NCI-H1092 treated with DMSO at 0.1 percent for 48 hours (cell line): ENCODE results near the gene ICOS.

ENCODE experiments used
- DNase-seq: peaks from one replicate; lab custom pipeline; 2025; lab: John Stamatoyannopoulos, UW

Gene ICOS, protein sequence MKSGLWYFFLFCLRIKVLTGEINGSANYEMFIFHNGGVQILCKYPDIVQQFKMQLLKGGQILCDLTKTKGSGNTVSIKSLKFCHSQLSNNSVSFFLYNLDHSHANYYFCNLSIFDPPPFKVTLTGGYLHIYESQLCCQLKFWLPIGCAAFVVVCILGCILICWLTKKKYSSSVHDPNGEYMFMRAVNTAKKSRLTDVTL

DNA sequence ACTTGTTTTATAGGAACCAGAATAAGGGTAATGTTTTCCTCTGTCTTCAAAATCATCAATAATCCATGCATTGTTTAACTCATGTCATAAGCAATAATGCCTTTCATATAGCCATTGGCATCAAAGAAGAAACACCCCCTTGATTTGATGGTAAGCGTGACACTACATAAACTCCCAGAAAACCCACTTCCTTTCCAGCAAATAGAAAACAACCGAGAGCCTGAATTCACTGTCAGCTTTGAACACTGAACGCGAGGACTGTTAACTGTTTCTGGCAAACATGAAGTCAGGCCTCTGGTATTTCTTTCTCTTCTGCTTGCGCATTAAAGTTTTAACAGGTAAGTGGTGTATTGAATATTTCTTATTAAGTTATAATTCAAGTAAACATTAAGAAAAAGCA lies at the start of gene ICOS:
TSS of gene ICOS (plus strand) at position 229 of the 400 bp plus-strand sequence. CDS start at position 281, 52 bp downstream.
- DNase-seq: no peak

DNA sequence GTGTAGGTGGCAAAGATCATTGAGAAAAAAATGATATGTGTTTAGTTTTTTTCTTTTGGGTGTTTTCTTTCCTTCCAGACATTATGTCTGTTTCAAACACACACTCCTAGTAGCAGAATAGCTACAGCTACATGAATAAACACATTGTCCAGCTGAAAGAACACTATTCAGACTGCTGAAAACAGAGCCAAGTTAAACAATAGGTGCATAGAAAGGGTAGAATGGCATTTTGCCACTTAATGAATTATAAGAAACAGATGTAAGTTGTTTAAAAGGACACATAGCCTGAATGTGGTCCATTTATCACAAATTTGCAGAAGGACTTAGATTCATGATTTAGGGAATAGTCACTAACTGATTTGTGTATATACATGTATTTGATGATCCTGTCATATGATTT lies 48.9 kb upstream of the ICOS start:
- peak; percentile 43 for DNase-seq

DNA sequence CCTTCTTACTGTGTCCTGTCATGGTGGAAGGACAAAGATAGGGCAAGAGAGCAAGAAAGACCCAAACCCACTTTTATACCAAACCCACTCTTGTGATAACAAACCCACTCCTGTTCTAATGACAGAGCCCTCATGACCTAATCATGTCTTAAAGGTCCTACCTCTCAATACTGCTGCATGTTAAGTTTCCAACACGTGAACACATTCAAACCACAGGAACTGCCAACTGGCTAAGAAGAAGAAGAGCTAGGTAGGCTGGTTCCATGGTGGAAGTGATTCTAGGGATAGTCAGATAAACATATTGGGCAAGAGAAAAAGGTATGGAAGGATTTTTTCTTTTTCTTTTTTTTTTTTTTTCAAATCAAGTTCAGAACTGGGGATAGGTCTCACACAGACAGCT lies 47.0 kb upstream of the ICOS start:
- DNase-seq: no peak

DNA sequence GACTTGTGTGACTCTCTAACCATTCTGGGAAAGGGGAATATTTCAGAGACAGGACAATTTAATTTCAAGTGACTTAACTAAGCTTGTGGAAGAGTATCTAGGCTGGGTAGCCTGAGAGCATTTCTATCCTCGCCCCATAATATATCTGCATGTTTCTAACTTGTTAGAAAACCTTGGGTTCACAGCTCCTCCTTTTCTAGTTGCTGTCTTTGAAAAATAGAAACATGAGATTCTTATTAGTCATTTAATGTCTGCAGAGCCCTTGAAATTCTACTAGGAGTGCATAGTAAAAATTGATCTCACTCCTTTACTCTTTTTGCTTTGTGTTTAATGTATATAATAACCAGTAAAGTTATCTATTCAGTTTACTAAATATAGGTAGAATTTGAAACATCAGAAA lies 46.6 kb upstream of the ICOS start:
- no peak for DNase-seq

DNA sequence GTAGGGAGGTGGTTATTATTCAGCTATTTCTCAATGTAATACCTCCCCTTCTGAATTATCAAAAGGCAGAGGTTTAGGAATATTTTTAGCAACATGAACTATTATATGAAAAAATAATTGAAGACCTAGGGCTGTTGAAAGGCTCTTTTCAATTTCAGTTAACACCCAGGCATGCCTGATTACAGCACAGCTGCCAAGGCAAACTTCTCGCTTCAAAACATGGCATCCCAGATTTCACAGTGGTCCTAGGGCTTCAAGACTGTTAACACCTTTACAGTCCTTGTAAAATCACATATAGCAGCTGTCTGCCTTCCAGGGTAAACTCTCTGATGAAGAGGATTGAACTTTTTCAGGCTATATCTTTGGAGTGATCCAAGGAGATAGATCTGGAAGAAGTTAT lies 45.8 kb upstream of the ICOS start:
- DNase-seq: no peak

DNA sequence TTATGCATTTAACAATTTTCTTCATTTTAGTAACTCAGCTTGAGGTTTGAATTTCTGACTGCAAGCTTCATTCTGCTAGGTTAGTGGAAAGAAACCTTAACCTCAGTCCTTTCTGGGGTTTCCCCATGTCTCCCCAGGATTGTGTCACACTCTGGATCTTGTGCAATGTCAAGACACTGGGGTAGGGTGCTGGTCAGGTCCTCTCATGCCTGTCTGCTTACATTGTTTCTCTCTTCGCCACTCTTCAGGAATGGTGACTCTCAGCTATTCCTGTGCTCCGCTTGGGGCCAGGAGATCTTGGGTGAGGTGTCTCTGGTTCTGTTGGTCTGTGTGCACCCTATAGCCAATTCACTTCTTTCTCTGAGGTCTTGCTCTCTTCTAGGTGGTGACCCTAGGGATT lies 45.1 kb upstream of the ICOS start:
- DNase-seq: no peak

DNA sequence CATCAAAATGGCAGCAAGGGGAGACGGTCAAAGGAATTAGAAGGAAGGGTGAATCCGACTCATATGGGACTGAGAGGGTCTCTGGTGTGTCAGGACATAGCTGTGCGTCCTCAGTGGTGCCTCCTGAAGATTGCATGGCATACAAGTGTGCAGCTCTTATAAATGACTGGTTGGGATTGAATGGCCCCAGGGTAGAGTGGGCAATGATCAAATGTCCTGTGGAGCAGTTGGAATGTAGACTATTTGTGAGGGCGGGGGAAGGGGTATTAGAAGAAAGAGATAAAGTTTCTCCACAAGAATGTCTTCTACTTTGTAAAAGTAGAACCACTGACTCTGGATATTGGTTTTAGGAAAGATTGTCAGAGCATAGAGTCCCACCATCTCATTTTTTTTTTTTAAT lies 44.4 kb upstream of the ICOS start:
- no peak for DNase-seq

DNA sequence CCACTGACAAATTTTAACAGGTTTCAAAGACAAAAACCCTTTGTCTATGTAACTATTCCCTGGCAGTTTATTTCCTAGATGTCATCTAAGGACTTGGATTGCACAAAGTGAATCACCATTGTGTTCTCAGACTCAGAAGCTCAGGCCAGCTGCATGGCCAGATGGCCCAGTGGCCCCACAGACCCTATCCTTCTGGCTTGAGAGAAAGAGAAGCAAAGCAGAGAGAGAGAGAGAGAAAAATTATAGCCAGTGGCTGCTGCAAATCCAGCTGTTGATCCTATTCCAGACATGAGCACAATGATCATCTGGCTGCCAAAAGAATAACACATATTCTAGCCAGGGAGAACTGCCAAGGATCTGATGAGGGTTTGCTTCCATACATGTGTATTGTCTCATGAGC lies 43.2 kb upstream of the ICOS start:
- no peak for DNase-seq

DNA sequence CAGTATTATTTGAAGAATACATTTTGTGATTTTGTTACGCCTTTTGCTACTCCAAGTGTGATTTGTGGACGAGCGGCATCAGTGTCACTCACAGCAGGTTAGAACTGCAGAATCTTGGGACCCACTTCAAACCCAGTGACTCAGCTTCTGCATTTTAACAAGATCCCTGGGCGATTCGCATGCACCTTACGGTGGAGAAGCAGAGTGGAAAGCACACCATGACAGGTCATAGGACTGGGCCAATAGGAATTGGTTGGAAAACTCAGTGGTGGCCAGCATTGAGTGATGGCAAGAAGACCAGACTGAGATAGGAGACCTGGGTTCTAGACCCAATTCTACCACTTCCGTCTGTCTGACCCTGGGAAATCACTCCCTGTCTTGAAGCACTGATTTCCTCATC lies 42.7 kb upstream of the ICOS start:
- DNase-seq: no peak

DNA sequence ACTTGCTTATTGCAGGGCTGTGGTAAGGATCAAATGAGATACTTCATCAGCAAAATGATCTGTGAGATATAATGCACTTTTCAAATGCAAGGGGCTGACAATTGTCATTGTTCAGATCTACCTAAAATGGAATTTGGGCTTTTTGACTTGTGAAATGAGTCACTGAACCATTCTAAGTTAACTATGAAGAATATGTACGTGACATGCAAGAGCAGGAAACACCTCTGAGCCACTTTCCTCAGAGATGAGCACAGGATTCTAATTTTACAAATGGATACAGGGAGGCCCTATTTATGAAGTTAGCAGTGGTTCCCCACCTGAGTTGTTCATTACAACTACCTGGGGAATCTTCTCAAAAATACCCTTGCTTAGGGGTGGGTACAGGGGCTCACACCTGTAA lies 42.3 kb upstream of the ICOS start:
- no peak for DNase-seq

DNA sequence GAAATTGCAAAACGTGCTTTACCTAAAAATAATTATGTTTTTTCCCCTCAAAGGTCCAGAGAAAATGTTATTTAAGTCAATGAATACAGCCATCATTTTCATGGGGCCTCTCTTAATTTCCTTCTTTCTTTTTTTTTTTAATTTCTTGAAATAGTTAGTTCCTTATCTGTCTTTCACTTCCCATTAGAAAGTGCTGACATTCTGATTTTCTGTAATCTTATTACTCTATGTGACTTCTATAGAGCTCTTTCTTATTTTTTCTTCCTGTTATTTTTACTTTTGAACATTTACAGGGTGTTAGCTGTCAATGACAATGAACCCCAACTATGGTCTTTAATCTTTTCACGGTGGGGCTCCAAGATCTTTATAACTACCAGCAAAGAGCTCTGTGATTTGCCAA lies 39.0 kb upstream of the ICOS start:
- no peak for DNase-seq

DNA sequence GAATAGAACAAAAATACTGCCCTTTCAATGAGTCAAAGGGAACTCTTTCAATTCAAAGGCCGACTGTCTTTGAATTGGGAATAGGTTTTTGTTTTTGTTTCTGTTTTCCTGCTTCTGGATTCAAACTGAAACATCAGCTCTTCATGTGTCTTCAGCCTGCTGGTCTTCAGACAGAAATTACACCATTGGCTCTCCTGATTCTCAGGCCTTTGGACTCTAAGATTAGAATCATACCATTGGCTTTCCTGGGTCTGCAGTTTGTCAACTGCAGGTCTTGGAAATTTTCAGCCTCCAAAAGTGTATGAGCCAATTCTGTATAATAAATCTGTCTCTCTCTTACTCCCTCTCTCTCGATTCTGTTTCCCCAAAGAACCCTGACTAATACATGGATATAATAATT lies 37.9 kb upstream of the ICOS start:
- no peak for DNase-seq

DNA sequence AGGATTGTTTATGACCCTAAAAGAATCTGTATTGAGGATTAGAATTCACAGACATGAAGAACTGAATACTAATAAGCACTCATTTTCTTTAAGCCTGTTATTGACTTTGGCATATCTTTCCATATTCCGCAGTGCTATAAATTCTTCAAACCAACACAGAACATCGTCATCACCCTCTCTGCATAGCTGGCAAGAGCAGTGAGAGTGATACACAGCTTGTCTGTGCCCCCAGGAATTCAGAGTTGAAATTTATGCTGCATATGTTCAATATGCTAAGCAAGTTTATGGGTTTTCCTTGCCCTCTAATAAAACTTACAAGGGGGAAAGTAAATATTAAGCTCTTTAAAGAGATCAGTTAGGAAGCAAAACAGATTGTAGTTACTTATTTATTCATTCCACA lies 36.3 kb upstream of the ICOS start:
- no peak for DNase-seq

DNA sequence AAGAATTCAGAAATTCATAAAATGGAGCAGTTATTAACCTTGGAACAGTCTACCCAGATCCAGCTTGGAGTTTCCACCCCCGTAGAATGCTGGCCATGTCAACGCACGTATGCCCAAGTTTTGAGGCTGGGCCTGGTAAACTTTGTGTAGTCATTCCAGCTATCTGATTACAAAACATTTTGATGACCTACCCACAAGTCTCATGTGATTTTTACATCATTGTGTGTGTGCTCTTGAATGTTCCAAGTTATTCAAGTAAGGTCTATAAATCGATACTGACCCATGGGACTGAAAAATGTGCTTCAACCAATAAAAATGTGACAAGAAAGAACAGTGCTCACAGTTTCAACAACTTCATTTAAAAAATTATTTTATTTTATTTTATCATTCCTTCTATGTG lies 32.5 kb upstream of the ICOS start:
- DNase-seq: no peak

DNA sequence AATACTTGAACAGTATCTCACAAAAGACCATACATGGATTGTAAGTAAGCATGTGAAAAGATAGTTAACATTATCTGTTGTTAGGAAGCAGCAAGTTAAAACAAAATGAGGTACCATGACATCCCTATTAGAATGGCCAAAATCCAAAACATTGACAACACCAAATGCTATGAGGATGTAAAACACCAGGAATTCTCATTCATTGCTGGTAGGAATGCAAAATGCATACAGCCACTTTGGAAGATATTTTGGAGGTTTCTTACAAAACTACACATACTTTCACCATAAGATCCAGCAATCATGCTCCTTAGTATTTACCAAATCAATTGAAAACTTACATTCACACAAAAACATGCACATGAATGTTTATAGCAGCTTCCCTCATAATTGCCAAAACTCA lies 30.9 kb upstream of the ICOS start:
- DNase-seq: no peak

DNA sequence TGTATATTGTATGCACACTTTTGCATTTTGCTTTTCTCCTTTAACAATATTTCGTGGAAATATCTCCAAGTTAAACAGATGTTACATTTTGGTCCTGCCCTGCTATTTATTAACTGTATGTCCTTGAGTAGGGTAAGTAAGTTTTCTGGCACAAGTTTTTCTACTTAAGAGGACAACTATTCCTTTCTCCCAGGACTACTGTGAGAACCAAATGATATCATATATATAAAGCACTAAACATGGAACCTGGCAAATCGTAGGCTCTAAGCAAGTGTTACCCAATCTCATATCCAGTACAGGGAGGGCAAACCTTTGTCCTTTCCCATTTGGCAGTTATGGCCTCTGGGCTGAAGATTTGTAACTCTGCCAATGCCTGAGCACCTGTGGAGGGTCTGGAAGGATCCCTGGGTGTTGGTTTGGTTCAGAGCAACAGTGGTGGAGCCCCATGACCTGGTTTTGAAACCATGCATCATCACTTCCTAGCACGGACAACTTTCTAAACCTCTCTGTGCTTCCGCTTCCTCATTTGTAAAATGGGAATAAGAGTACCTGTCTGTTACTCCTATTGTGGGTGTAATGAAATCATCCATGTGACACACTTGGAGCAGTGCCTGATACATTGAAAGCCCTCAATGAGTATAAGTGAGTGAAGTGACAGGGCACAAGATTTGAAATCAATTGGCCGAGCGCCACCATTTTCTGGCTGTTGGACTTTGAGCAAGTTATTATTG lies 28.3 kb upstream of the ICOS start:
- no peak for DNase-seq

DNA sequence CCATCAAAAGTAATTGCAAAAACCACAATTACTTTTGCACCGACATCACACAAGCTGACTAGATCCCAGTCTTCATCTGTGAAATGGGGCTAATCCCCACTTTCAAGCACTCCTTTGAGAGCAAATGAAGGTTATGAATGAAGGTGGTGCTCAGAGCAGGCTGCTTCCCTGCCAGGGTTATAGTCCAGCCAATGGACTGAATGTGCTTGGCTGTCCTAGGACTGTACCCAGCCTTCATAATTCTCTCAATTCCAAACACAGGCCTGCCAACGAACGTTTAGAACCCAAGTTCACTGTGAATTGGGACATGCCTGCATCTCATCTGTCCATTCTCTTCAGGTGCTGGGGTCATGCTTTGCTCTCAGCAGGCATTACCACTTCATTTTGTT lies 27.8 kb upstream of the ICOS start:
- DNase-seq: no peak

DNA sequence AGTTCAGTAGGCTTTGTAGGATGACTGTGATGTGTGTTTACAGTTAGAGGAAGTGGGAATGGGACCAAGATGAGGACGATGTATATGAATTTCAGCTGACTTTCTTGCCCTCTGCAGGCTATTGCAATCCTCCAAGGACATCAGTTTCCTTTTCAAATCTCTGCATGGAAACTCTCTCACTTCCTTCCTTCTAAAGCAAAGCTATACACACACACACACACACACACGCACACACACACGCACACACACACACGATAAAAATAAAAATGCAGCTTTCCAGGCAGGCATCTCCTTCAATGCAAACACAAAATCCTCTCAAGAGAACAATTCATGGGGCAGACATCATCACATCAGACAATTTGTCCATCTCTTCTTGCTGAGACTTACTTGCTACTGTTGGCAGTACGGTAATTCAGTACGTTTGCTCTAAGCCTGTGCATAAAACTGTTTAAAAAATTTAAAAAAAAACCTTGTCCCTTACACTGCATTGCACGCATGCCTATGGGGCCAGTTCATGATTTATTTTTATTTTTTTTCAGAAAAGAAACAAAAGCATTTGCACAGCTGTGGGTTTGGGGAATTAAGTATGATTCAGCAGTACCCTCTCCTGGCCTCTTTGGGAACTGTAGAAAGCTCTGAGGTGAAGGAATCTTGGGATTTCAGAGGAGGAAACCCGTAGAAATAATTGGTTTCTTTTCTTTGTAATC lies 27.1 kb upstream of the ICOS start:
- DNase-seq: peak; percentile 7

DNA sequence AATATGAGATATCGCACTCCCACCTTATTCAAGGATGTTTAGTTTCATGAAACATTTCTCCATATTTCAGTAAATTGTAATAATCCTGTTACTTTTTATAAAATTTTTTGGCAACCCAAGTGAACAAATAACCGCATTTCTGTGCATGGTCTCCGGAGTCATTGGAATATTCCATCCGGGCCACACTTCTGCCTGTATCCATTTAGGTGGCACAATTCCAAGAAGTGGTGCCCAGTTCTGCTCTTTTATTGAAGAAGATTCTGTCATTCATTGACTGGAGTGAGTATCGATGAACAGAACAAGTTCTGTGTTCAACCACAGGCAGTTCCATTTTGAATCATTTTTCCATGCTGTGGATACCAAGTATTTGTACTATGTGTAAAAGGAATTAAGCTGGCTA lies 26.6 kb upstream of the ICOS start:
- no peak for DNase-seq

DNA sequence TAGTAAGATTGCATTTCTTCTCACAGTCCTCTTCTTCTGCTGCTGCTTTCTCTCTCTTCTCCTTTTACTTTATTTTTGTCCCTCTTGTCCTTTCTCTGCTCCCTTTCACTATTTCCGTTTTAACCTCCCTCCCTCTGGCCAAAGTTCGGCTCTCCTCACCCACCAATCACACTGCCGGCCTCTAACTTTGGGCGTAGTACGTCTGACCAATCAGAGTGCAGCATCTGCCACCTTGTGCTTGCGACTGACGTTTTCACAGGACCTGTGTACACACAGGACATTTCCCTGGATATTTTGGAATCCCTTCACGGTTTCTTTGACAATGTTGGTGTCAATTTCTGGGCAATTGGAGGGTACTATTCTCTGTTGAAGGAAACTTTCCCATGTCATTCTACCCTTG lies 22.6 kb upstream of the ICOS start:
- DNase-seq: no peak

DNA sequence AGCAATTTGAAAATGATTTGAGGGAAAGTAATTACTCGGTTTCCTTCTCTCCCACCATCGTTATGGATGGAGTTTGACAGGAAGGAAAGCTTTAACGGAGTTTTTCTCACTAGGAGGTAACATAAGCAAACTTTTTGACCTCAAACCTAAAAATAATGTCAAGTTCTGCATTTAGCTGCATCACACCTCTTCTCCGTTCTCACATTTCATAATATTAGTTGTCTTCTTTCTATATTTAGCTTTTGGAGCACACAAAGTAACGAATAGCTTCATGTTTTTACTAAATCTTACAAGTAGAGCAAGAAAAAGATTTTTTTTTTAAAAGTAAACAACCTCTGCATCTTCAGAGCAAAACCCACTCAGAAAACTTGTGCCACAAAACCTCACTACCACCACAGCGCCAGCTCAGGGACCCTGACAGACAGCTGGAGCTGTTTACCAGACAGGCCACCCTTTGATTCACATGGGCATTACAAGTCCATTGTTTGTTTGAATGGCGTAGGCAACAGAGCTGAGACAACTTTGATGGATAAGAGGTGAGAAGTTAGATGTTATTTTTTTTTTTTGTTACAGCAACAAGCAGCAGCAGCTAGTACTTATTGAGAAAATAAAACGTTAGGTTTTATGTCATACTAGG lies 21.9 kb upstream of the ICOS start:
- no peak for DNase-seq

DNA sequence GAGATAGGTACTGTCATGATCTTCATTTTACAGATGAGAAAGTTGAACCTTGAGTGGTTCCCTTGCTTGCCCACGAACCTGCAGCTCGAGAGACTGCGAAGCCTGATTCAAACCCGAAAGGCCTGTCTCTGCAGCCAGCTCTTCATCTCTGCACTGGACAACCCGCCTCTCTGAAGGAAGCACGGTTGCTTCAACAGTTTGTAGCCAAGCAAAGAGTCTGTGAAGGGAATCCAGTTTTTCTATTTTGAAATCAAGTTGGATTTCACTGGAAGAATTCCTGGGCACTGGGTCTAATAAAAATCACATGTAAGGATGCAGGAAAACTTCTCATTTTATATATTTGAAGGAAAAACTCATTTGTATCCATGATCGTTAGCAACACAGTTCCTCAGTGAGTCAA lies 21.3 kb upstream of the ICOS start:
- DNase-seq: no peak

DNA sequence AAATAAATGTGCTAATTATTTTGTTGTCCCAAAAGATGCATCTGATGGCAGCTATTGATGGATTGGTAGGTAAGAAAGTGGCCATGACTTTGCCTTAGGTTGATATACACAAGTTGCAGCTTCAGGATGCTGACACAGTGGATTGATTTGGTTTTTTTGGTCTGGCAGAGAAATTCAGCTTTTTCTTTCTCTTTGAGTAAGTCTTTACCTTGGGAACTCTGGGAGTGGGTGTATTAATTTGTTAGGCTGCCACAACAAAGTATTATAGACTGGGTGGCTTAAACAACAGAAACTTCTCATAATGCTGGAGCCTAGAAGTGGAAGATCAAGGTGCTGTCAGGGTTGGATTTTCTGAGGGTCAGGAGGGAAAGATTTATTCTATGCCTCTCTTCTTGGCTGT lies 19.8 kb upstream of the ICOS start:
- no peak for DNase-seq
